NCI-H748 treated with DMSO at 0.1 percent for 48 hours (cell line): ENCODE results near the gene ANTXR1.

ENCODE experiments used
- DNase-seq: peaks from one replicate; lab custom pipeline; 2025; lab: John Stamatoyannopoulos, UW

ANTXR1 gene

DNA sequence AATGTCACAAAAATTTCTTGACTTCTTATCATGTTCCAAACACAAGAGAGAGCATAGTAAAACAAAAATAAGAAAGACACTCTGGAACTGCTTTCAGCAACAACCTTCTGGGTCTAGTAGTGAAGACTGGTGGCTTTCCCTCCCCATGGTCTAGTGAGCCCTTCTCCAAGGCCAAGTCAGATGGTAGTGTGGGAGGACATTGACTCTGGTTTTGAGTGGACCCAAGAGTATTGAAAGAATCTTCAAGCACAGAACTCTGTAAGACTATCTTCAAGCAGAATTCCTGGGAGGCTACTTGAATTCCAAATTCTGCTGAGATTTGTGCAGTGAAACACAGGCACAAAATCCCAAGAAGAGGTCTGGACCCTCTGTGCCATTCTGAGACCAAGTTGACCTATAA, 21.1 kb downstream of the ANTXR1 start:
- no peak for DNase-seq

GRCh38 chr2:69034845-69035244, 21.9 kb downstream of the ANTXR1 start:
- DNase-seq = no peak

GRCh38 chr2:69036926-69037325, 23.9 kb downstream of the ANTXR1 start:
- no peak for DNase-seq

DNA sequence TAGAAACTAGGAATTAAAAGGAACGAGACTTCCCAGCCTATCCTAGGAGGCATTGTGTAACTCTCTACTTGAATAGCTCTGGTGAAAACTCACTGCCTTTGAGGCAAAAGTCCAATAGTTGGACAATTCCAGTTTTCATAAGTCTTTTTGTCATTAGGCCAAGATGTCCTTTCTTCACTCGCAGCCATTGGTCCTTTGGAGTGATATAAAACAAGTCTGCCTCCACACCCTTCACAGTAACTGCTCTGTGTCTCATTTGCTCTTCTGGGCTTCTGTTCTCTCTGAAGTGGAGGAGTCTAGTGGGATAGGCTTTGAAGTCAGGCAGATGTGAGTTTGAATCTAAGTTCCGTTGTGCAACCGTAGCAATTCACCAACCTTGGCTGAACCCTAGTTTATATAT, 28.2 kb downstream of the ANTXR1 start:
- DNase-seq = no peak

- no peak for DNase-seq
These were observed 30.9 kb downstream of the ANTXR1 start for GRCh38 chr2:69043736-69044400.

DNA sequence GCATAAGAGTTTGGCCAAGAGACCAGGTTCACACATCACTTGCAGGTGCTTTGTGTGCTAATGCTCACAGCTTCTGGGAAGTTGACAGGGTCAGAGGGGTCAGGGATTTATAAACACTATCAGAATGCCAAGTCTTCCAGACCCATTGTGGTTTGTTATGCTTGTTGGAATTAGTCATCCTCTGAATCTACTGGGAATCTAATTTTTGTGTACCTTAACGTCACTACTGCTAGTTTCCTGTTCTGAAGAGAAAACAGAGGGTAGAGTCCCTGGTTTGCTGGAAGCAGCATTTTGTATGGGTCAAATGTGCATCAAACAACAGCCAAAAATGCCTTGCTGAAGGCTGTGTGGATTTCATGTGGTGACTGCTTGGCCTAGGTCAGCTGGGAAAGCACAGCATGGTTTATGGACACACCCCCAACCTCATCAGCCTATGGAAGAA, 33.3 kb downstream of the ANTXR1 start:
- DNase-seq = no peak

- no peak for DNase-seq
These were observed 34.7 kb downstream of the ANTXR1 start for GRCh38 chr2:69047625-69048145.

GRCh38 chr2:69050802-69051201, 37.8 kb downstream of the ANTXR1 start:
- no peak for DNase-seq

DNA sequence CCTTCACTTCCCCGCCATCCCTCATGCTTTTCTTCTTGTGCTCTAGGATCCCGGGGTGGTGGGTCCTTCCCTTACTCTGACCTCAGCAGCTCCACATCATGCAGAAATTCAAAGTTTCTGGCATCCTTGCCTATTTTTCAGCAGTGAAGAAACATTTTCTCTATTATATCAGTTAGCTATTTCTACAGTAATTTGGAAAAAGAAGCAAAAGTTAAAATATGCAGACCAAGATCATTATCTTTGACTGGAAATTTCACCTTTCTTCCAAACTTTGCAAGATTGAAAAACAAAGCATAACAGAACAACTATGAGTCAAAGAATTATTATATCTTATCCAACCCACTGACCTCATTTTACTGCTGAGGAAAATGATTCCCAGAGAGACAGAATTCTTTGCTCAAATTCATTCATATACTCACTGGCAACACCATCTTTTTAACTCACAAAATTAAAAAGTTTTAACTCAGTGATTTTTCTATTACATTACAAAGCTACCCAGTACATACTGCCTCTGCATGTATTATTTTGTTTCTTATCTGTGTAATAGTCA, 40.5 kb downstream of the ANTXR1 start:
- DNase-seq = no peak

GRCh38 chr2:69054431-69054830, 41.5 kb downstream of the ANTXR1 start:
- DNase-seq = no peak

GRCh38 chr2:69055688-69056470, 42.9 kb downstream of the ANTXR1 start:
- no peak for DNase-seq

DNA sequence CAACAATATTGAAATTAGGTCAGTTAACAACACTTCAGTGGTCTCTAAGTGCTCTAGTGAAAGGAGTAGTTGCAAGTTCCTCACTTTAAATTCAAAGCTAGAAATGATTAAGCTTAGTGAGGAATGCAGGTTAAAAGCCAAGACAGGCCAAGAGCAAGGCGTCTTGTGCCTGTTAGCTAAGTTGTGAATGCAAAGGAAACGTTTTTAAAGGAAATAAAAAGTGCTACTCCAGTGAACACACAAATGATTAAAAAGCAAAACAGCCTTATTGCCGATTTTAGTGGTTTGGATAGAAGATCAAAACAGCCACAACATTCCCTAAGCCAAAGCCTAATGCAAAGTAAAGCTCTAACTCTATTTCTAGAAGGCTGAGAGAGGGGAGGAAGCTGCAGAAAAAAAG, 44.7 kb downstream of the ANTXR1 start:
- DNase-seq = no peak

- no peak for DNase-seq
These were observed 46.8 kb downstream of the ANTXR1 start for GRCh38 chr2:69059731-69060290.

- no peak for DNase-seq
These were observed 48.0 kb downstream of the ANTXR1 start for GRCh38 chr2:69060938-69061501.

DNA sequence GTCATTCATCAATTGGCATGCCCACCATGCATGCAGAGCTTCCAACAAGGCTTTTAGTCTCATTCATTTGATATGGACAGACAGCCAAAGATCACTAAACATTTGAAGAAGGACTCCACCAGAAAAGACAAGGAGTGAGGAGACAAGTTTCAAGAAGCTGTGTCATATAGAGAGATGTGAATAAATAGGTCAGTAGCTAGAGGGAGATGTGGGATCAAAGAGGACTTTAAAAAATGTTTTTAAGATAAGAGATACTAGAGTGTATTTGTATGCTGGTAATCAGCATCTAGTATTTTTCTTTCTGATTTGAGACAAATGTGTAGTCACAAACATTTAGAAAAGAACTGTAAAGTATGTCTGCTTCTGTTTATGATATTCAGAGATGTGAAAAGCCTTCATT, 48.5 kb downstream of the ANTXR1 start:
- no peak for DNase-seq

- DNase-seq = no peak
These were observed 49.5 kb downstream of the ANTXR1 start for GRCh38 chr2:69062307-69062962.

GRCh38 chr2:69065735-69066336, 52.9 kb downstream of the ANTXR1 start:
- no peak for DNase-seq

DNA sequence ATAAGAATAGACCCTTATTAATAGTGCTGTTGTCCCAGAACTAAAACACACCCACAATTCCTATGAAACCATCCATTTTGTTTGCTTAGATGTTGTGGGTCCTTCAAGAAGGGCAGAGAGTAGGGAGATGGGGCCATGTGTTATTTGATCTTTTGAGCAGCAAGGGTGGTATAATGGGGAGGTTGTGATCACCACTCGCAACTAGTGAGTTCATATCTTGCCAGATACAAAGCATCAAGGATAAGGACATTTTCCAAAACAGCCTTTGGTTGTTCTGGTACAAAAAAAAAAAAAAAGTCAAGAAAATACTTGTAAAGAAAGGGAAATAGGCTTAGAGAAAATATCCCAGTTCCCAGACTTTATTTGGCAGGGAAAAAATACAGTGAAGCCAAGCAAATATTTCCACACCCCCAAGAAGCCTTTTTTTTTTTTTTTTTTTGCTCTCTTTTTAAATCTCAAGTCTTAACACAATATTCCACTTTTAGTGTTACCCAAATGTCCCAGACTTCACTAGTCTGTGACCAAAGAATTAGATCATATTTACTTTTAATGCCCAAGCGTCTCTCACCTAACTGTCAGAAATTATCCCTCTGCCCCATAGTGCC, 54.1 kb downstream of the ANTXR1 start:
- no peak for DNase-seq

DNA sequence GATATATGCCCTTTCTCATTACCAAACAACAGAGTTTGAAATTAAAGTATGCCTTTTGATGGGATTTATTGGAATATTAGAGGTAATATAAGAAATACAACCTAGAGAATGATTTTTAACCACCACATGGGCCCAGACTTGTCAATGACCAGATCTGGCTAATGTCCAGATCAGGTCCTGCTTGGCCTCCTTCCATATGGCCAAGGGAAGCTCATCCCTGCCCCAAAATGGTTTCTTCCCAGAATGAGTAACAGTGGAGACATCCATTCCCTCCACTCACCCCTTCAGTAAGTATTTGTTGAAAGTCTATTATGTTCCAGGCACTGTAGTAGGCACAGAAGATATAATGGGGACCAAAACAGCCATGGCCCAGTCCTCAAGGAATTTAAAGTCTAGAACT, 54.9 kb downstream of the ANTXR1 start:
- no peak for DNase-seq

- DNase-seq = no peak
These were observed 58.0 kb downstream of the ANTXR1 start for GRCh38 chr2:69070969-69071368.
